GM18498 (cell line): ENCODE measurements around the gene PADI4.

Experiments used
- ATAC-seq: cut with Tn5 transposase; IDR thresholded peaks from one replicate; pipeline ENCODE4 v1.9.1; 2021; ENCODE audit warnings: mild to moderate bottlenecking, moderate library complexity; ENCODE audit not compliant: unreplicated experiment

The PADI4 gene

GRCh38 chr1:17347769-17348592, 40.0 kb downstream of the PADI4 start:
- ATAC-seq = no peak

- no peak for ATAC-seq
These were observed 40.7 kb downstream of the PADI4 start for GRCh38 chr1:17348593-17349234.

- no peak for ATAC-seq
These were observed 42.1 kb downstream of the PADI4 start for GRCh38 chr1:17350083-17350482.

GRCh38 chr1:17350928-17351446, 43.0 kb downstream of the PADI4 start:
- ATAC-seq = no peak

- ATAC-seq = no peak
These were observed 43.8 kb downstream of the PADI4 start for GRCh38 chr1:17351598-17352324.

- no peak for ATAC-seq
These were observed 44.5 kb downstream of the PADI4 start for GRCh38 chr1:17352419-17352909.

GRCh38 chr1:17355898-17356297, 47.9 kb downstream of the PADI4 start:
- no peak for ATAC-seq

GRCh38 chr1:17356387-17357026, 48.5 kb downstream of the PADI4 start:
- ATAC-seq = no peak

GRCh38 chr1:17358557-17358956, 50.6 kb downstream of the PADI4 start:
- ATAC-seq = no peak

- ATAC-seq = no peak
These were observed 51.0 kb downstream of the PADI4 start for GRCh38 chr1:17359031-17359430.

- no peak for ATAC-seq
These were observed 51.8 kb downstream of the PADI4 start for GRCh38 chr1:17359808-17360207.

GRCh38 chr1:17360272-17360956, 52.4 kb downstream of the PADI4 start:
- ATAC-seq = no peak

- ATAC-seq = no peak
These were observed 53.7 kb downstream of the PADI4 start for GRCh38 chr1:17361687-17362086.

- ATAC-seq = no peak
These were observed 55.4 kb downstream of the PADI4 start for GRCh38 chr1:17363351-17363750.

- ATAC-seq = no peak
These were observed 55.8 kb downstream of the PADI4 start for GRCh38 chr1:17363771-17364170.

GRCh38 chr1:17365293-17365692, 57.3 kb downstream of the PADI4 start:
- ATAC-seq = no peak

- ATAC-seq = no peak
These were observed 61.5 kb downstream of the PADI4 start for GRCh38 chr1:17369466-17369865.

- no peak for ATAC-seq
These were observed 62.6 kb downstream of the PADI4 start for GRCh38 chr1:17370618-17371017.

- ATAC-seq = no peak
These were observed 63.9 kb downstream of the PADI4 start, which contains the start of gene PADI6 for GRCh38 chr1:17371896-17372295. Gene PADI6 (plus strand): TSS chr1:17372196. CDS start chr1:17372246, 50 bp downstream.

GRCh38 chr1:17372955-17373354, 65.0 kb downstream of the PADI4 start:
- no peak for ATAC-seq
